Activated CD8-positive, alpha-beta T cell treated with anti-CD3 and anti-CD28 coated beads for 36 hours (primary cell): ENCODE data around the gene AGFG2. TPM values are rescaled to one million over a fixed set of nuclear protein-coding genes. Genes with fewer than 3 reads are reported as not detected.

Experiments
- ATAC-seq: fragments of 200-7000 bp; cut with Tn5 transposase; one replicate; pipeline ENCODE4 v1.10.0; 2021; ENCODE audit warnings: mild to moderate bottlenecking, moderate library complexity
- CTCF ChIA-PET: fragments of 350-600 bp; sonication (Branson Sonifier 250); formaldehyde crosslinking; loops from one replicate; lab custom pipeline; 2021; ENCODE audit warnings: antibody characterized with exemption; lab: Charles Lee
- POLR2A ChIA-PET: fragments of 350-600 bp; sonication (Branson Sonifier 250); formaldehyde crosslinking; loops from one replicate; lab custom pipeline; 2021; ENCODE audit warnings: antibody characterized with exemption; lab: Charles Lee
- DNase-seq: peaks from one replicate; pipeline ENCODE4 v3.0.0-alpha.2; 2020
- H3K27ac Mint-ChIP-seq: one replicate; pipeline ENCODE4 v1.8.0; 2021; ENCODE audit warnings: mild to moderate bottlenecking, mixed read lengths
- H3K27me3 Mint-ChIP-seq: one replicate; pipeline ENCODE4 v1.8.0; 2021; ENCODE audit warnings: mixed read lengths
- H3K36me3 Mint-ChIP-seq: one replicate; pipeline ENCODE4 v1.8.0; 2021; ENCODE audit warnings: low read depth, mixed read lengths
- H3K4me1 Mint-ChIP-seq: one replicate; pipeline ENCODE4 v1.8.0; 2021; ENCODE audit warnings: low read depth, mixed read lengths
- H3K4me3 Mint-ChIP-seq: one replicate; pipeline ENCODE4 v1.8.0; 2021; ENCODE audit warnings: mild to moderate bottlenecking, moderate library complexity, mixed read lengths
- H3K9me3 Mint-ChIP-seq: one replicate; pipeline ENCODE4 v1.8.0; 2021; ENCODE audit warnings: mixed read lengths
- intact Hi-C: fragments of 100-400 bp; cut with micrococcal nuclease; formaldehyde crosslinking; loops from one replicate; pipeline ENCODE4 v1.10.0; 2022
- total RNA-seq, 2 experiments: library from RNA; stranded (reverse); gene quantifications; one replicate each; pipeline ENCODE4 v1.2.3, GENCODE V29; 2021
- TF ChIP-seq, protein P1 (sequence below): fragments of 200-600 bp; IDR thresholded peaks from one replicate; pipeline ENCODE4 v1.8.0; 2022; ENCODE audit warnings: antibody characterized with exemption, mild to moderate bottlenecking

The AGFG2 gene
- total RNA-seq, 2 experiments from 2014 or later, result 45.6 to 45.8 TPM

DNA sequence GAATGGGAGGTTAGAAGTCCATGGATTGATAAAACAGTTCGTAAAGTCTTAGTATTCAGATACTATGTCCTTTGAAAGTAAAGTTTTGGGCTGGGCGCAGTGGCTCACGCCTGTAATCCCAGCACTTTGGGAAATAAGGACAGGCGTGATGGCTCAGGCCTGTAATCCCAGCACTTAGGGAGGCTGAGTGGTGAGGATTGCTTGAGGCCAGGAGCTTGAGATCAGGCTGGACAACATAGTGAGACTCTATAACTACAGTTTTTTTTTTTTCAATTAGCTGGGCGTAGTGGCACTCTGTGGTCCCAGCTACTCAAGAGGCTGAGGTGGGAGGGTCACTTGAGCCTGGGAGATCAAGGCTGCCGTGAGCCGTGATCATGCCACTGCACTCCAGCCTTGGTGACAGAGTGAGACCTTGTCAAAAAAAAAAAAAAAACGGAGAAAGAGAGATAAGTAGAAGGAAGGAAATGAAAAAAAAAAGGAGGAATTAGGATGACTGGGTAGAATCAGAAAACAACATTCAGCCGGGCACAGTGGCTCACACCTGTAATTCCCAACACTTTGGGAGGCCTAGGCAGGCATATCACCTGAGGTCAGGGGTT is 25.7 kb upstream of the AGFG2 start:
- no peak overlapping the region for H3K4me3 Mint-ChIP-seq
- ChIA-PET CTCF (no interaction called here), POLR2A (no interaction called here)
- H3K27me3 Mint-ChIP-seq, result no peaks in the 10 kb centered on the region
- TF ChIP-seq, protein P1, sequence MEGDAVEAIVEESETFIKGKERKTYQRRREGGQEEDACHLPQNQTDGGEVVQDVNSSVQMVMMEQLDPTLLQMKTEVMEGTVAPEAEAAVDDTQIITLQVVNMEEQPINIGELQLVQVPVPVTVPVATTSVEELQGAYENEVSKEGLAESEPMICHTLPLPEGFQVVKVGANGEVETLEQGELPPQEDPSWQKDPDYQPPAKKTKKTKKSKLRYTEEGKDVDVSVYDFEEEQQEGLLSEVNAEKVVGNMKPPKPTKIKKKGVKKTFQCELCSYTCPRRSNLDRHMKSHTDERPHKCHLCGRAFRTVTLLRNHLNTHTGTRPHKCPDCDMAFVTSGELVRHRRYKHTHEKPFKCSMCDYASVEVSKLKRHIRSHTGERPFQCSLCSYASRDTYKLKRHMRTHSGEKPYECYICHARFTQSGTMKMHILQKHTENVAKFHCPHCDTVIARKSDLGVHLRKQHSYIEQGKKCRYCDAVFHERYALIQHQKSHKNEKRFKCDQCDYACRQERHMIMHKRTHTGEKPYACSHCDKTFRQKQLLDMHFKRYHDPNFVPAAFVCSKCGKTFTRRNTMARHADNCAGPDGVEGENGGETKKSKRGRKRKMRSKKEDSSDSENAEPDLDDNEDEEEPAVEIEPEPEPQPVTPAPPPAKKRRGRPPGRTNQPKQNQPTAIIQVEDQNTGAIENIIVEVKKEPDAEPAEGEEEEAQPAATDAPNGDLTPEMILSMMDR, result no peak
- H3K9me3 Mint-ChIP-seq, result no peaks in the 10 kb centered on the region
- DNase-seq (no peak), ATAC-seq (no peak)
- no peaks in the 10 kb centered on the region for H3K36me3 Mint-ChIP-seq
- intact Hi-C loops, result no loop called here
- H3K27ac Mint-ChIP-seq, result no peak overlapping the region
- H3K4me1 Mint-ChIP-seq, result peaks cover 18% of the 10 kb centered on the region

DNA sequence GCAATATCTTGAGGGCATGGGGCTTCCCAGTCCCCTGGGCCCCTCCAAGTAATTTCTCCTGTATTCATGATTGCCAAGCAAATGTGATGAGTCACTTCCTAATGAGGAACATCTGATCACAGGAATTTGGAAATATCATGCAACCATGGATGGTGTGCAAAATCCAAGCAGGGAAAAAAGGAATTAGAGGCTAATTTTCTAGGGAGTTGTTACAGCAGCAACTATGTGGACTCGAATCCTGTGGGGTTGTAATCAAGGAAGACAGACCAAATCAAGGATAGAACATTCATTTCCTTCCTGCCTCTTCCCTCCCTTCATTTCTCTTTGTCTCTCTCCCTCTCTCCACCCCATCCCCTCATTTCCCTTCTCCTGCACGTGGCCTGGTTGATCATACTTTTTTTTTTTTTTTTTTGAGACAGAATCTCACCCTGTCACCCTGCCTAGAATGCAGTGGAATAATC is 23.9 kb upstream of the AGFG2 start:
- intact Hi-C loops, result no loop called here
- DNase-seq (no peak), ATAC-seq (no peak)
- Mint-ChIP-seq H3K27ac (peak overlapping the region; percentile 46), H3K4me1 (peaks cover 18% of the 10 kb centered on the region), H3K4me3 (no peak overlapping the region), H3K27me3 (no peaks in the 10 kb centered on the region), H3K9me3 (no peaks in the 10 kb centered on the region), H3K36me3 (no peaks in the 10 kb centered on the region)
- CTCF ChIA-PET, result interaction anchor here (1.6 to 1.8 kb wide), 2 partner anchors 8 to 50 kb away, joined by 4 to 5 read pairs; no protein-coding TSS in a partner anchor
- POLR2A ChIA-PET, result no interaction called here
- TF ChIP-seq, protein P1, result no peak

DNA sequence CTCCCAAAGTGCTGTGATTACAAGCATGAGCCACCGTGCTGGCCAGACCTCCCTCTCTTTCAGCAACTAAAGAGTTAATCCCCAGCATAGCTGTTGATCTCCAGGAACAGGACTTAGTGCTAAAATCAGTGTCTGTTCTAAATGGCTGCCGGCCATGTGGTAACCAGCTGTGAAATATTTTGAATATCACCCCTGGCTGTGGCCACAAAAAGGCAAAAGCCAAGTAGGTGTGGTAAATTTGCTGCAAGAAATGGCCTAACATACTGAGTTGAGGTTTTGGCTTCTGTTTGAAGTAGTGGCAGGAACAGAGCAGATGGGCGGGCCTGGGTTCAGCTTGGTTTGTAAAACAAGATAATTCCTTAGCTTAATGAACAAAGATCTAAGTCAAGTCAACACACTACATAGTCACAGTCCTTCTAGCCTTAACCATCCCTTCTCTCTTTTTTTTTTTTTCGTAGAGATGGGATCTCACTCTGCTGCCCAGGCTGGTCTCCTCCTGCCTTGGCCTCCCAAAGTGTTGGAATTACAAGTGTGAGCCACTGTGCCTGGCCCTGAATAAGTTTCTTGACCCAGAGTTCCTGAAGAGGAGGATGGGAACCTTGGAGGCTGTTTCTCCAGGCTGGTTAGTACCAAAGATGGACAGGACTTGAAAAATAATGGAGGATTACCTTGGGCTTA is 22.7 kb upstream of the AGFG2 start:
- ATAC-seq, result peak; percentile 80
- H3K27me3 Mint-ChIP-seq, result no peaks in the 10 kb centered on the region
- H3K36me3 Mint-ChIP-seq, result no peaks in the 10 kb centered on the region
- intact Hi-C loops, result no loop called here
- H3K4me1 Mint-ChIP-seq, result peaks cover 20% of the 10 kb centered on the region
- TF ChIP-seq, protein P1, result no peak
- no peaks in the 10 kb centered on the region for H3K9me3 Mint-ChIP-seq
- no peak overlapping the region for H3K4me3 Mint-ChIP-seq
- ChIA-PET CTCF (interaction anchor here (1.2 to 1.8 kb wide), 5 partner anchors 10 to 49 kb away, joined by 3 to 5 read pairs (median 4); no protein-coding TSS in a partner anchor), POLR2A (interaction anchor here (0.6 to 1.7 kb wide), 6 partner anchors 18 to 1628 kb away, joined by 3 to 4 read pairs (median 3); partner anchors contain the start of gene AGFG2)
- H3K27ac Mint-ChIP-seq, result peak overlapping the region; percentile 53
- DNase-seq, result peak; percentile 63

DNA sequence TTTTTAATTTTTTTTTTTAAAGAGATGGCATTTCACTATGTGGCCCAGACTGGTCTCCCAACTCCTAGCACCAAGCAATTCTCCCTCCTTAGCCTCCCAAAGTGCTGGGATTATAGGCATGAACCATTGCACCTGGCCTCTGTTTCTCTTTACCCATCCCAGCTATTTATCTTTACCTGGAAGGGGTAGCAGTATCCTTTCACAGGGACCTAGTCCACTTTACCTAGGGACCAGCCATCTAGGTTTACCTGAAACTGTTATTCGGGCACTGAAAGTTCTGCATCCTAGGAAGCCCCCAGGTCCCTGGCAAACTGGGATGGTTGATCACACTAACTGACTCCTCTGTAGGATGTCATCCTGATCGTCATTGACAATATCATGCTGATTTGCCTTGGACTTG is 21.7 kb upstream of the AGFG2 start:
- intact Hi-C loops, result no loop called here
- Mint-ChIP-seq H3K27me3 (no peaks in the 10 kb centered on the region), H3K36me3 (no peaks in the 10 kb centered on the region), H3K9me3 (no peaks in the 10 kb centered on the region), H3K4me1 (peaks cover 20% of the 10 kb centered on the region), H3K4me3 (no peak overlapping the region), H3K27ac (no peak overlapping the region)
- no peak for ATAC-seq
- ChIA-PET CTCF (interaction anchor here (1.6 kb wide), 1 partner anchor 43 kb away, joined by 5 read pairs; no protein-coding TSS in a partner anchor), POLR2A (interaction anchor here (1.1 to 1.7 kb wide), 2 partner anchors 19 to 28 kb away, joined by 3 read pairs; no protein-coding TSS in a partner anchor)
- no peak for DNase-seq
- TF ChIP-seq, protein P1, result no peak

DNA sequence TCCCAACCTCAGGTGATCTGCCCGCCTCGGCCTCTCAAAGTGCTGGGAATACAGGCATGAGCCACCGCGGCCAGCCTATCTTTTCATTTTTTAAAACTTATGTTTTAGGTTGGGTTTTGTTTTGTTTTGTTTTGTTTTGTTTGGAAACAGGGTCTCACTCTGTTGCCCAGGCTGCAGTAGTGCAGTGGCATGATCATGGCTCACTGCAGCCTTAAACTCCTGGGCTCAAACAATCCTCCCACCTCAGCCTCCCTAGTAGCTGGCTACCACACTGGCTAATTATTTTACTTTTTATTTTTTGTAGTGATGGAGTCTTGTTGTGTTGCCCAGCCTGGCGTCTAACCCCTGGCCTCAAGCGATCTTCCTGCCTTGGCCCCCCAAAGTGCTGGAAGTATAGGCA is 19.4 kb upstream of the AGFG2 start:
- TF ChIP-seq, protein P1, result no peak
- no peak for ATAC-seq
- H3K36me3 Mint-ChIP-seq, result no peaks in the 10 kb centered on the region
- CTCF ChIA-PET, result interaction anchor here (0.9 to 1.7 kb wide), 4 partner anchors 13 to 40 kb away, joined by 3 to 4 read pairs (median 3); no protein-coding TSS in a partner anchor
- no peak for DNase-seq
- no peak overlapping the region for H3K27ac Mint-ChIP-seq
- peaks cover 20% of the 10 kb centered on the region for H3K4me1 Mint-ChIP-seq
- no peak overlapping the region for H3K4me3 Mint-ChIP-seq
- no peaks in the 10 kb centered on the region for H3K27me3 Mint-ChIP-seq
- H3K9me3 Mint-ChIP-seq, result no peaks in the 10 kb centered on the region
- intact Hi-C loops, result no loop called here
- POLR2A ChIA-PET, result no interaction called here
